D341Med (cell line): Measurements from ENCODE around the gene SVOP.

Experiments
- DNase-seq: peaks from one replicate; pipeline ENCODE4 v3.0.0; 2012; ENCODE audit warnings: low spot score

The SVOP gene

DNA sequence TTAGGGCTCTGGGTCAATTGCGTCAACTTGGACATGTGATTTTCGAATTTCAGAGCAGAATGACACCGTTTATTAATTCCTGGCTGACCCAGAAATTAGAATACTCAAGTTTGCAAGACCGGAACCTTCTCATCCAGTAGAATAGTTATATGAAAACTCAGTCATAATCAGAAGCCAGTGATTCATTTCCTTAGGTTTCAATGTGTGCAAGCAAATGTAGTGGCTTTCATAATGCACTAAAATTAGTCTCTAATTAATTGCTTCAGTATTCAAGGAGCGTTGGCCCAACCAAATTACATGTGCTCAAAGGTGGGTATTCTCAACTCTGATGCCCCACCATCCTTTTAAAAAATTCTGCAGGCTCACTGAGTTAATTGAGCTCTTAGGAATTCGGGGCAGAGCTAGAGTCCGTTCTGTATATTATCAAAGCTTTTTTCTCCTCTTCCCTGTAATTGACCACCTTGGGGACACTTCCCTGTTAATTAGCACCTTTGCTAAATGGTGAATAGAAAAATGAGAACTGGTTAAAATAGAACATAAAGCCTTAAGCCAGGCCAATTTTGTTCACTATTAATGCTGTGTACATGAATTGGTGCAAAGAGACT is 85.6 kb downstream of the SVOP start:
- DNase-seq, result no peak

DNA sequence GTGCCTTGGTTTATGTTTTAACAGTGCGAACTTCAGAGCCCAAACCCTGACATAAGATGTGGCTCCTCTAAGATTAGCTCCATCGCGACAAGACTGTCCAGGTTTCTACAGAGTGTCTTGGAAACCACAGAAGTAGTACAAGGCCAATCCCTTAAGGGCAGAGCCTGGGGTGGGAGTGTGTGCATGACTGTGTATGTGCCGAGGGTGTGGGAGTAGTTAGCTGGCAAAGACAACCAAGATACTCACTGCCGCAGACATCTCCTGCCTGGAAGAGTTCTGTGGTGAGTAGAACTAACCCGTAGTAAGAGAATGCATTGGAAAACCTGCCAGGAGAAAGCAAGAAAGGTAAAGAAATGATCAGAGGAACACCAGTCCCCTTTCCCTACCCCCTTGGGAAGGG is 86.9 kb downstream of the SVOP start:
- DNase-seq, result no peak

DNA sequence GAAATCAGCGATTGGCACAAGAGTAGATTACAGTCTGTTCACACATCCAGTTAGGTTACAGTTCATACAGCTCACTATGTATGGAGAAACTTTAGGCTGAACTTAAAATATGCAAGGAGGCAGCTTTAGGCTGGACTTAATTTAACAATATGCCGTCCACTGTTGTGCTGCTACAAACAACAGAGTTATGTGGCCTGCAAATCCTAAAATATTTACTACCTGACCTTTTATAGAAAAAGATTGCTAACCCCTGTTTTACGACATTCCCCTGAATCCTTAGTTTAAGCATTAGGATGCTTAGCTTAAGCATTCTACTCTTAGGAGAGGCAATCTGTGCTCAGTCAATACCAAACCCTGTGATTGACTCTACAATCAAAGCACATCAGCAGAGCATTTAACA is 90.1 kb downstream of the SVOP start:
- no peak for DNase-seq

DNA sequence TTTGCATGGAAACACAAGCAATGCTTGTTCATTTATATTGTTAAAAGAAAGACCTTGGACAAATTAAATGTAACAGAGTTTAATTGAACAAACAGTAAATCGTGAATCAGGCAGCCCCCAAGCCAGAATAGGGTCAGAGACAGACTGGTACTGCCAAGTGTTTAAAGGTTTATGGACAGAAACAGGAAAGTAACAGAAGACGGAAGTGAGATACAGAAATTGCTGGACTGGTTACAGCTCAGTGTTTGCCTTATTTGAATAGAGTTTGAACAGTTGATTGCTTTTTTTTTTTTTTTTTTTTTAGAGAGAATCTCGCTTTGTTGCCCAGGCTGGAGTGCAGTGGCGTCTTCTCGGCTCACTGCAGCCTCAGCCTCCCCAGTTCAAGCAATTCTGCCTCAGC is 90.7 kb downstream of the SVOP start:
- no peak for DNase-seq

DNA sequence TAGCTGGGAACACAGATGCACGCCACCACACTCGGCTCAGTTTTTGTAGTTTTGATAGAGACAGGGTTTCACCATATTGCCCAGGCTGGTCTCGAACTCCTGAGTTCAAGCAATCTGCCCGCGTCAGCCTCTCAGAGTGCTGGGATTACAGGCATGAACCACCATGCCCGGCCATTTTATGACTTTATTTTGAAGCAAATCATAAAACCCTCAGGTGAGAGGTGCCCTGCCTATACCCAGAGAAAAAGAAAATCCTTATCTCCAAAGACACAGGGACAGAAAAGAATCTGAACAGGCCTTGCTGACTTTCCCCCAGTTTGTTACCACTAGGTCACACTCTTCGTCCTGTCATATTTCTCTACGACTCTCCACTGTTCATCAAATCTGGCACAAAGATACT is 92.2 kb downstream of the SVOP start:
- DNase-seq, result no peak

DNA sequence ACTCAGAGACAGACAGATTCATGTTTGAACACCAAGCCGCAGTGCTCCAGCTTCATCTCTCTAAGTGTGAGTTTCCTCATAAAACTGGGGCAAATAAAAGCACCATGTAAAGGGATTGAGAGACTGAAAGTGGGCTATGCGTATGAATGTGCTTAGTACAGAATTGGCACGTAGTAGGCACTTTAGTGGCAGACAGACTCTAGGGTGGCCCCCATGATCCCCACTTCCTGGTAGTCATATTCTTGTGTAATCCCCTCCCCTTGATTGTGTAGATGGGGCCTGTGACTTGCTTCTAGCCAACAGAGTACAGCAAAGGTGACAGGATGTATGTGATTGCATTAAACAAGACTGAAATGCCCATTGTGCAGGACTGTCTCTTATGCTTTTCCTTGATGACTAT is 98.0 kb downstream of the SVOP start:
- no peak for DNase-seq

DNA sequence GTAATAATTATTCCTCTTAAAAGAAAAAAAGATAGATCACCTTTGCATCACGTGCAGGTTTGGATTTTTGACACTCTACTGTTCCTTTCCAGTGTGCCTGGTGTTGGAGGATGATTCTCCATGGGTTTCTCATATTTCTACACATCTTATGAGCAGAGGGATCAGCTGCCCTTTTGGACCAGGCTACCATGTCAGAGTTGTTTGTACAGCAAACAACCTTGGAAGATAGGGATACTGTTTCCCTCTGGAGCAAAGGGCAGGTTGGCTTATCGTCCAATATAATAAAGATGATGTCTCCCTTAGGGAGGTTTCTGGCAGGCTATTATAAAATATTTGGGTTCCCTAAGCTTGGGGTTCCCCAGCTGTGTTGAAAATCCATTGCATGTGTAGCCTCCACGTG is 98.9 kb downstream of the SVOP start:
- no peak for DNase-seq

DNA sequence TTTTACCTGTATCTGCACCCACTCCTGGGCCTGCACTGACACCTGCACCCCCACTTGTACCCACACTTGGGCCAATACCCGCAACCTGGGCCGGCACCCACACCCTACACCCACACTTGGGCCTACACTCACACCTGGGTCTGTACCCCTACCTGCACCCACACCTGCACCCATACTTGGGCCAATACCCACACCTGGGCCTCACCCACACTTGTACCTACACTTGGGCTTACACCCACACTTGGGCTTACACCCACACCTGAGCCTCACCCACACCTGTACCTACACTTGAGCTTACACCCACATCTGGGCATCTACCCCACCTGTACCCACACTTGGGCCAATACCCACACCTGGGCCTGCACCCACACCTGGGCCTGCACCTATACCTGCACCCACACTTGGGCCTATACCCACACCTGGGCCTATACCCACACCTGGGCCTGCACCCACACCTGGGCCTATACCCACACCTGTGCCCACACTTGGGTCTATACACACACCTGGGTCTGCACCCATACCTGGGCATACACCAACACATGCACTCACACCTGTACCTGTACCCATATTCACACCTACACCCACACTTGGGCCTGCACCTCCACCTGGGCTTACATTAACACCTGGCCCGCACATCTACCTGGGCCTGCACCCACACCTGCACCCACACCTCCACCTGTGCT is 101.8 kb downstream of the SVOP start:
- DNase-seq, result no peak

DNA sequence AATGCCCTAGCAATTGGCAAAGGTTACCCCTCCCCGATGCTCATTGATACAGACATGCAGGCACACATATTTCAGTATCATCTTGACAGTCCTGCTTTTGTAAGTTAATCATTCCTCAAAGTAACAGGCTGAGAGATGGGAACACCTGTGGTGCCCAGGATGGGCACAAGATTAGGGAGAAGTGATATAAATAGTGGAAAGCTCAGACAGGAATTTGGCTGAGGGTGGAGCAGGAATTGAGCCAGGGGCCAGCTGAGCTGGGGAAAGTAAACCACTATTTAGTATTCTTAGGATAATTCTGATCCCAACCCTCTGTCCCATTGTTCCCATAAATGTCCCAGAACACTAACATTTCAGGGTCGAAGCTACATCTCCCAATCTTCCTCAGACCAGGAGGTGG is 102.7 kb downstream of the SVOP start:
- no peak for DNase-seq

DNA sequence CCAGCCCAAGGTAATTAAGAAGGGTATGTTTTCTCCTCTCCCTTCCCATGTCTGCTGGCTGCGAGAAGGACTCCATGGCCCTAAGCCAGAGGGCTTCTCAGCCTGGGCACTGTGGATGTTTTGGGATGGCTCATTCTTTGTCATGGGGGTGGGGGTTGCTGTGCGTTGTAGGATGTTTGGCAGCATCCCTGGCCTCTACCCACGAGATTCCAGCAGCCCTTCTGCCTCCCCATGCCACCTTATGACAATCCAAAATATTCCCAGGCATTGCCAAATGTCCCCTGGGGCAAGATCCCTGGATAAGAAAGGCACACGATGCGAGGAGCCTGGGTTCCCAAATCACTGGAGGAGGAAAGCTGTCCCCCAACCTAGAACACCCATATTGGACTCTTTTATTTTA is 104.5 kb downstream of the SVOP start:
- no peak for DNase-seq

DNA sequence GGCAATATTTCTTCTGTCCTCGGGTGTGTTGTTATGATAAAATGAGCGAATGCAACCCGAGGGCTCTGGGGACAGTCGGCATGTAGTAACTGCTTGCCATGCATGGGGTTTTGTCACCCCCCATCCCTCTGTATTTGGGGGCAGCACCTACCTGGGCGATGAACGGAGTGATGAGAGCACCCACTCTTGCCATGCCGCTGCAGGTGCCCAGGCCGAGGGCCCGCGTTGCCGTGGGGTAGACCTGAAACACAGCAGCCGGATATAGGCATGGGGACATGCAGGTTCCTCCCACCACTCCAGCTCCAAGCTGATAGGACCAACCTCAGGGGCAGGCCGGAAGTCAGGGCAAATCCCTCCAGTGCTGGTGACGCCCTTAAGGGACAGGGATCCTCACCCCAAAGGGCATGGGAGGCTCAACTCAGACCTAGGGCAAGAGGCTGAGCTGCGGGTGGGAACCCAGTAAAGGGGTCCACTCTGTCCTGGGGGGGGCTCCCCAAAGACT is 105.2 kb downstream of the SVOP start:
- no peak for DNase-seq

DNA sequence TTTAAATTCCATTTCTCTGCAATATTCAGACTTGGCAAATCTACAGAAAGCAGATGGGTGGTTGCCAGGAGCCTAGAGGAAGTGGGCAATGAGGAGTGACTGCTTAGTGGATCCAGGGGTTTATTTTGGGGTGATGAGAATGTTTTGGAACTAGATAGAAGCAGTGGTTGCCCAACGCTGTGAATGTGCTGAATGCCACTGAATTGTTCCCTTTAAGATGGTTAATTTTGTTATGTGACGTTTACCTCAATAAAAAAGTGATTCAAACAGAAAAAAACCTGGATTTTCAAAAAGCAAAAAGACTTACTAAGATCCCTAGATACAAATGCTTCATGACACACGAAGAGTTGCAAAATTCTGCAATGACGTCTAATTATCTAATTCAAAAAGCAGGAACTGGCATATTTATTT is 106.7 kb downstream of the SVOP start:
- no peak for DNase-seq

DNA sequence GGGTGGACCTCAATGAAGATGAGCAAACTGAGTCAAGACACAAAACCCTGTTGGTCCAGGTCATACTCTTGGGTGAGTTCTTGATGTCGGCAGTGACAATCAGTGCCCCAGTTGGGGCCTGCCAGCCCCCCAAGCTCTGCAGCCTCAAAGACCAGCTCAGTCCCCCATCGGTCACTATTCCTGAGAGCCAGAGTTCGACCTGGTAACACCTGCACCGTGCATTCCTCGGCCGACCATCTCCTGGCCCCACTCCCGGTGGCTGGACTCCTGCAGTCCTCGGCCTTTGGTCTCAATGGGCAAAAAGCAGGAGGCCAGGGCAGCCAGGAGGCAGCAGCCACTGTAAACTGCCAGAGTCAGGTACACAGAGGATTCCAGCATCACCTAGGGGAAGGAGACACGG is 108.5 kb downstream of the SVOP start:
- DNase-seq, result no peak

DNA sequence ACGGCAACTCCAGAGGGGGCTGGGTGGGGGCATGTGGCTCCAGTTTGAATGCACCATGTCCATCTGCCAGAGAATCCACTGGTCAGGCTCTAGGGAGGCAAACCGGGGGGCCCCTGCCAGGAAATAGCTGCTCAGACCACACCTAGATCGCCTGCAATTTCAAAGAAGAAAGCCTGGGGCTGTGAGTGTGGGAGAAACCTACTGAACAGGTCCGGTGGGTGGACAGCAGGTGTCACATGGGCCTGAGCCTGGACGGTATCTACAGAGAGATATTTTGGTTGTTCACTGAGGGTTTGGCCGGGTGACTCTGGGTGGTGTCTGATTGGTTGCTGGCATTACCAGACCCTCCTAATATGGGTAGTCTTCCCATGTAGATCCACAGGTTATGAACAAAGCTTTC is 109.0 kb downstream of the SVOP start:
- DNase-seq, result no peak

DNA sequence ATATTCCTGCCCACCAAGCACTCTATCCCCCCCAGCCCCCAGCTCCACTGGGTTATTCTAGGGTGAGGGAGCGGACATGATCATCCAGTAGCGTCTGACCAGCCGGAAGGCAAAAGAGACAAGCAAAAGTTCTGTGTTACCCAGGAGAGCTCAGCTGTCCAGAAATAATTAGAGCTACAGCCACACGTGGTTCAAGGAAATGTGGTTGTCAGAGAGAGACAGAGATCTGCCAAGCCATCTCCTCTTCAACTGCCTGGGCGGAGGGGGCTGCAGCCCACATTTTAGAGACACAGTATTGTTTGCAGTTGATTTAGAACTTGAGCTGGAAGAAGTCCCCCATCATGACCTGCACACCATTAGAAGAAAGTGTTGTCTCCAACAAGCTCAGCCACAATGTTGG is 110.5 kb downstream of the SVOP start:
- no peak for DNase-seq

DNA sequence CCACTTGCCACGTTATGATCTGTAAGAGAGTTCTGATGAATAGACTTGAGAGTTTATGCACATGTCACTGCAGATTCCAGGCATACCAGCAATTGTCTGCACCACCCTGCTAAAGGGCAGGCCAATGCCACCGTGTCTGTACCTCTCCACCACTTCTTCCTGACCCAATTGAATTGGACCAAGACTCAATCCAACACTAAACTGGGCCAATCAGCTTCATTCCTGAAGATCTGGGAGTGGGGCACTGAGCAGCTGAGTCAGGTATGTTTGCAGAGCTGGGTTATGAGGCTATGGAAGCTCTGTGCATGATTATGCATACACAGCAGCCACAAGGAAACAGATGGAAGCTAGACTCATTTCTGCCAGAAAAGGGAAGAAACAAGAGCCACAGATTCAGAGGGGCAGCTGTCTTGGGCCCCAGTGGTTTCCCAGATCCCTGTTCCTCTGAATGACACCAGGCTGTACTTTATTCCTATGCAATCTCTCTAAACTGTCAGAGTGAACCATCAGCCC is 113.0 kb downstream of the SVOP start:
- no peak for DNase-seq

DNA sequence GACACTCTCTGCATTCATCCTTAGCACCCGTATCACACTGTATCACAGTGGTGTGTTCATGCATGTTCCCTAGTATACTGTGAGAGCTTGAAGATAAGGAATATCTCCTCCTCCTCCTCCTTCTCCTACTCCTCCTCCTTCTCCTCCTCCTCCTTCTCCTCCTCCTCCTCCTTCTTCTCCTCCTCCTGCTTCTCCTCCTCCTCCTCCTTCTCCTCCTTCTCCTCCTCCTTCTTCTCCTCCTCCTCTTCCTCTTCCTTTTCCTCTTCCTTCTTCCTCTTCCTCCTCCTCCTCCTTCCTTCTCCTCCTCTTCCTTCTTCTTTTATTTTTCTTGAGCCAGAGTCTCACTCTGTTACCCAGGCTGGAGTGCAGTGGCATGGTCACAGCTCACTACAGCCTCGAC is 113.9 kb downstream of the SVOP start:
- DNase-seq, result no peak

DNA sequence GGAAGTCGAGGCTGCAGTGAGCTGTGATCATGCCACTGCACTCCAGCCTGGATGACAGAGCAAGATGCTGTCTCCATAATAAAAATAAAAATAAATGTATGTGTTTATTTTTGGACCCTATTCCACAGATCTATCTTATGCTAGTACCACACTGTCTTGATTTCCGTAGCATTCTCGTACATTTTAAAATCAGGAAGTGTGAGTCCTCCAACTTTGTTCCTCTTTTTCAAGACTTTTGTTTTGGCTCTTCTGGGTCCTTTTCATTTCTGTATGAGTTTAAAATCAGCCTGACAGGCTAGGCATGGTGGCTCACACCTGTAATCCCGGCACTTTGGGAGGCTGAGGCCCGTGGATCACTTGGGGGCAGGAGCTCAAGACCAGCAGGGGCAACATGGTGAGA is 115.1 kb downstream of the SVOP start:
- DNase-seq, result no peak

DNA sequence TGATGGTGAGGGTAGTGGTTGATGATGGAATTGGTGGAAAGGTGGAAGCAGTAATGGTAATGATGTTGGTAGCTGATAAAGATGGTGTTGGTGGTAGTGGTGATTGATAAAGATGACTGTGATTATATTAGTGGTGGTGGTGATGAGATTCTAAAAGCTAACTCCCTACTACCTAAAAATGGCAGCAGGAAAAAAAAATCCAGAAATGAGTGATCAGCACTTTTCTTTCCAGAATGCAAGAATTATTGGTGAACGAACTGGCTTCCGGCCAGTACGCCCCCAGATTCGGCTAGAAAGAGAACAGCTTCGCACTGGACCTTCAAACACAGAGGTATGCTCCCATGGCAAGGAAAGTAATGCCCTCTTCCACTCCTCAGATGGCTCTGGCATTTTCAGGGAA is 121.7 kb downstream of the SVOP start:
- DNase-seq, result no peak

DNA sequence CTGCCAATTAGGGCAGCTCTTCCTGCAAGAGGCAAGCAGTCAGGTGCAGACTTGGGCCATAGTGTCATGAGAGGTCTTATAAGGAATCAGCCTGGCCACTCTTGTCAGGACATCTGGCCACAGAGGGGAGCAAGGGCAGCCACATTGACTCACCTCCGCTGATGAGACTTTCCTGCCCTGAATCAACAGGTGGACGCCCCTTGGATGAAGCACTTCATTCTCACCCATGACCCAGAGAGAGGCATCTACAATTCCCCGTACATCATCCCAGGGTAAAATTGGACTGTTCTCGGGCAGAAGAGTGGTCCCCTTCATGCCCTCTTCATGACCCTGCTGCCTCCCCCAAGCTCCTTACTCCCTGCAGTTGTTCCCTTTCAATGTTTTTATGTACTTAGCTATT is 124.1 kb downstream of the SVOP start:
- DNase-seq, result no peak

DNA sequence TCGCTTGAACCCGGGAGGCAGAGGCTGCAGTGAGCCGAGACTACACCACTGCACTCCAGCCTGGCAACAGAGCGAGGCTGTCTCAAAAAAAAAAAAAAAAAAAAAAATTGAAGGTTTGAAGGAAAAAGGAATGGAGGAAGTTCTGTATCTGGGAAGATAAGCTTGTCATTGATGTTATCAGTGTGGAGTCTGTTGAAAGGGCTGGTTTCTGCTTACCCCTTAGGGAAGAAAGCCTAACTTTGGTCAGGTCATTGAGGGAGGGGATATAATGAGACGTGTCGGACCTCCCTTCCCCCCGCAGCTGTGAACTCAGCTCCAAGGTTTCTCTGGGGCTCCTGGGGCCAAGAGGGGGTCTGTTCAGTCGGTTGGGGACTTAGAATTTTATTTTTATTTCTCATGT is 124.5 kb downstream of the SVOP start:
- no peak for DNase-seq

DNA sequence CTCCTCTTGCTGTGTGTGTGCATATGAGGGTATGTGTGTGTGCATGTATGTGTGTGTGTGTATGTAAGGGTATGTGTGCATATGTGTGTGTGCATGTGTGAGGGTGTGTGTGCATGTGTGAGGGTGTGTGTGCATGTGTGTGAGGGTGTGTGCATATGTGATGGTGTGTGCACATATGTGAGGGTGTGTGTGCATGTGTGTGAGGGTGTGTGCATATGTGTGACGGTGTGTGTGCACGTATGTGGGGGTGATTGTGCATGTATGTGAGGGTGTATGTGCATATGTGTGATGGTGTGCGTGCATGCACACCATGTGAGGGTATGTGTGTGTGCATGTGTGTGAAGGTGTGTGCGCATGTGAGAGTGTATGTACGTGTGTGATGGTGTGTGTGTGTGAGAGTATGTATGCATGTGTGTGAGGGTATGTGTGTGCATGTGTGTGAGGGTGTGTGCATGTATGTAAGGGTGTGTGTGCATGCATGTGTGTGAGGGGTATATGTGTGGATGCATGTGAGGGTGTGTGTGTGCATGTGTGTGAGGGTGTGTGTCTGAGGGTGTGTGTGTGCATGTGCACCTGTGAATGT is 125.6 kb downstream of the SVOP start:
- DNase-seq, result no peak

DNA sequence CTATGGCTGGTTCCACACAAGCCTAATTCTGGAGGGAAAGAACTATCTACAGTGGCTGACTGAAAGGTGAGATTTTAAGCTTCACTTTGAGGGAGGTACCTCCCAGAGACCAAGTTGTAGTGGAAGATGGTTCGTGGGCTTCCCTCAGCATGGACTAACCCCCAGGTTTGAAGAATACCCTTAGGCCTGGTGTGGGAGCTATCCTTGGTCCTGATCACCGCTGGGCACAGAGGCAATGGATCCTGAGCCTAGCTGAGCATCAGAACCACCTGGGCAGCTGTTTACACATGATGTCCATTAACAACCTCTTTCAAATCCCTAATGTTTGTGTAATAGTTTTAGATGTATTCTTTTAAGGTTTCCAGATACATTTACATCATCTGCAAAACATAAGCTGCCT is 130.7 kb downstream of the SVOP start:
- no peak for DNase-seq

DNA sequence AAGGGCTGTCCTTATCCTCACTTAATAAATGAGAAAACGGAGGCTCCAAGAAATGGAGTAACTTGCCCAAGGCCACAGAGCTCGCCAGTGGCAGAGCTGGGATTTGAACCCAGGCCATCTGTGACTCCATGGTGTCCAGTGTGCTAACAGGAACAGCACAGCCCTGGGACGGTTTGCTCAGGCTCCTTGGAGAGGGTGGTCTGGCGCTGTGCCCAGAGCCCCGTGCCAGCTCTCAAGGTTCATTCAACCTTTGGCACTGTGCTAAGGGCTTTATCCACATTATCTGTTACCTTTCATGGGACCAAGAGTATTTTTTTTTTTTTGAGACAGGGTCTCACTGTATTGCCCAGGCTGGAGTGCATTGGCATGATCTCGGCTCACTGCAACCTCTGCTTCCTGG is 132.8 kb downstream of the SVOP start:
- no peak for DNase-seq
